Kasumi-1 (cell line): ENCODE data around the gene TOLLIP.
"Not testable (repeated sequence)": the region's sequence is repeated elsewhere in the genome, so short reads cannot be mapped to it uniquely, and the experiment has no call there.

Source experiments
- DNase-seq, 2 experiments: peaks; one replicate each; lab custom pipeline; 2025; lab: John Stamatoyannopoulos, UW

TOLLIP gene

DNA sequence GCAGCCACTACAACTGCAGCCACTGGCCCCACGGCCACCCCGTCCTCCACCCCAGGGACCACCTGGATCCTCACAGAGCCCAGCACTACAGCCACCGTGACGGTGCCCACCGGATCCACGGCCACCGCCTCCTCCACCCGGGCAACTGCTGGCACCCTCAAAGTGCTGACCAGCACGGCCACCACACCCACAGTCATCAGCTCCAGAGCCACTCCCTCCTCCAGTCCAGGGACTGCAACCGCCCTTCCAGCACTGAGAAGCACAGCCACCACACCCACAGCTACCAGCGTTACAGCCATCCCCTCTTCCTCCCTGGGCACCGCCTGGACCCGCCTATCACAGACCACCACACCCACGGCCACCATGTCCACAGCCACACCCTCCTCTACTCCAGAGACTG lies 63.1 kb downstream of the TOLLIP start:
- DNase-seq, result not testable (repeated sequence)

GRCh38 chr11:1245717-1246116 lies 63.7 kb downstream of the TOLLIP start:
- not testable (repeated sequence) for DNase-seq

DNA sequence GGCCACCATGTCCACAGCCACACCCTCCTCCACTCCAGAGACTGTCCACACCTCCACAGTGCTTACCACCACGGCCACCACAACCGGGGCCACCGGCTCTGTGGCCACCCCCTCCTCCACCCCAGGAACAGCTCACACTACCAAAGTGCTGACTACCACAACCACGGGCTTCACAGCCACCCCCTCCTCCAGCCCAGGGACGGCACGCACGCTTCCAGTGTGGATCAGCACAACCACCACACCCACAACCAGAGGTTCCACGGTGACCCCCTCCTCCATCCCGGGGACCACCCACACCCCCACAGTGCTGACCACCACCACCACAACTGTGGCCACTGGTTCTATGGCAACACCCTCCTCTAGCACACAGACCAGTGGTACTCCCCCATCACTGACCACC lies 64.9 kb downstream of the TOLLIP start:
- not testable (repeated sequence) for DNase-seq

DNA sequence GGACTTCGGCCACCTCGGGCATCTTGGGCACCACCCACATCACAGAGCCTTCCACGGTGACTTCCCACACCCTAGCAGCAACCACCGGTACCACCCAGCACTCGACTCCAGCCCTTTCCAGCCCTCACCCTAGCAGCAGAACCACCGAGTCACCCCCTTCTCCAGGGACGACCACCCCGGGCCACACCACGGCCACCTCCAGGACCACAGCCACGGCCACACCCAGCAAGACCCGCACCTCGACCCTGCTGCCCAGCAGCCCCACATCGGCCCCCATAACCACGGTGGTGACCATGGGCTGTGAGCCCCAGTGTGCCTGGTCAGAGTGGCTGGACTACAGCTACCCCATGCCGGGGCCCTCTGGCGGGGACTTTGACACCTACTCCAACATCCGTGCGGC lies 65.9 kb downstream of the TOLLIP start:
- DNase-seq, result not testable (repeated sequence)

- not testable (repeated sequence) for DNase-seq
Measured at GRCh38 chr11:1242751-1243150, 66.7 kb downstream of the TOLLIP start.

DNA sequence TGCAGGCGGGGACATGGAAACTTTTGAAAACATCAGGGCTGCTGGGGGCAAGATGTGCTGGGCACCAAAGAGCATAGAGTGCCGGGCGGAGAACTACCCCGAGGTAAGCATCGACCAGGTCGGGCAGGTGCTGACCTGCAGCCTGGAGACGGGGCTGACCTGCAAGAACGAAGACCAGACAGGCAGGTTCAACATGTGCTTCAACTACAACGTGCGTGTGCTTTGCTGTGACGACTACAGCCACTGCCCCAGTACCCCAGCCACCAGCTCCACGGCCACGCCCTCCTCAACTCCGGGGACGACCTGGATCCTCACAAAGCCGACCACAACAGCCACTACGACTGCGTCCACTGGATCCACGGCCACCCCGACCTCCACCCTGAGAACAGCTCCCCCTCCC lies 67.1 kb downstream of the TOLLIP start:
- DNase-seq, result no peak

GRCh38 chr11:1241706-1242105 lies 67.7 kb downstream of the TOLLIP start:
- DNase-seq, result no peak

DNA sequence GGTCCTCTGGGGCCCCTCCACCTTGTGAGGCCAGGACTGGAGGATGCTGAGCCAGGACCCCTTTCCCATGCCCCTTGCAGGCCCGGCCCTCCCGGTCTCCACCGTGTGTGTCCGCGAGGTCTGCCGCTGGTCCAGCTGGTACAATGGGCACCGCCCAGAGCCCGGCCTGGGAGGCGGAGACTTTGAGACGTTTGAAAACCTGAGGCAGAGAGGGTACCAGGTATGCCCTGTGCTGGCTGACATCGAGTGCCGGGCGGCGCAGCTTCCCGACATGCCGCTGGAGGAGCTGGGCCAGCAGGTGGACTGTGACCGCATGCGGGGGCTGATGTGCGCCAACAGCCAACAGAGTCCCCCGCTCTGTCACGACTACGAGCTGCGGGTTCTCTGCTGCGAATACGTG lies 68.7 kb downstream of the TOLLIP start:
- no peak for DNase-seq

DNA sequence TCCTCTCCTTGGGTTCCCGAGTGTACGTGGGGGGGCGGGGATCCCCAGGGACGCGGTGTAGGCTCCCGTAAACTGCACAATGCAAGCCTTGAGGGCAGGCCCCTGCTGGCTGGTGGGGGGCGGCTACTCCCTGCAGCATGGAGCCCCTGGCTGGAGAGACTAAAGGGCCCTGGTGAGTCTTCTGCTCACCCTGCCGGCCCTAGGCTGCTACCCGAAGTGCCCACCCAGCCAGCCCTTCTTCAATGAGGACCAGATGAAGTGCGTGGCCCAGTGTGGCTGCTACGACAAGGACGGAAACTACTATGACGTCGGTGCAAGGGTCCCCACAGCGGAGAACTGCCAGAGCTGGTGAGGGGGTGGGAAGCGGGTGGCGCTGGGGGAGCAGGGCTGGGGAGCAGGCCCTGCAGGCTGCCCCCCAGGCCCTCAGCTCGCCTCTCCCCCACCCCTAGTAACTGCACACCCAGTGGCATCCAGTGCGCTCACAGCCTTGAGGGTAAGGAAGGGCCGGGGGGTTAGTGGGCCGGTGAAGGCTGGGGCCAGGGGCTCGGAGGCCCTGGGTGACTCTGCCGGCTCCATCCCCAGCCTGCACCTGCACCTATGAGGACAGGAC lies 69.7 kb downstream of the TOLLIP start:
- DNase-seq, result no peak

DNA sequence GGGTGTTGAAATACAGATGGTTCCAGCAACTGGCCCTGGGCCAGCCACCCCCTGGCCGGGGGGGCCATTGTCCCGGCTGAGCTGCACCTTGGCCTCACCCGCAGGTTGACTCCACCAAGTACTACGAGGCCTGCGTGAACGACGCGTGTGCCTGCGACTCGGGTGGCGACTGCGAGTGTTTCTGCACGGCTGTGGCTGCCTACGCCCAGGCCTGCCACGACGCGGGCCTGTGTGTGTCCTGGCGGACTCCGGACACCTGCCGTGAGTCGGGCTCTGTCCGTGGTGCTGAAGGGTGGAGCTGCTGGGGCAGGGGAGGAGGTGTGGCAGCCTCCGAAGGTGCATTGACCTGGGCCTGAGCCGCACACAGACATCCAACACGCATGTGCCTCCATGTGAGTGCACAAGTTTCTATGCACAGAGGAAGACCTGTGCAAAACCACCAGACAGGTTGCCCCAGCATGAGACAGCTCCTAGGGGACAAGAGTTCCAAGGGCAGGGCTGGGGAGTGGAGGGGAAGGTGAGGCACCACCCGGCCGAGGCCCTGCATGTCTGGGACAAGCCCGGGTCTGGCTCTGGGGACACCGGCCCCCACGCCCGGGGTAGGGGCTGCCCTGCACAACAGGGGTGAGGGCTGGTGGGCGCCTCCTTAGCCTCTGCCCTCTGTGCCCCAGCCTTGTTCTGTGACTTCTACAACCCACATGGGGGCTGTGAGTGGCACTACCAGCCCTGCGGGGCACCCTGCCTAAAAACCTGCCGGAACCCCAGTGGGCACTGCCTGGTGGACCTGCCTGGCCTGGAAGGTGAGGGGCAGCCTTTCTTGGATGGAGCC lies 70.5 kb downstream of the TOLLIP start:
- DNase-seq, result no peak

- no peak for DNase-seq
Measured at GRCh38 chr11:1237851-1238250, 71.6 kb downstream of the TOLLIP start.

DNA sequence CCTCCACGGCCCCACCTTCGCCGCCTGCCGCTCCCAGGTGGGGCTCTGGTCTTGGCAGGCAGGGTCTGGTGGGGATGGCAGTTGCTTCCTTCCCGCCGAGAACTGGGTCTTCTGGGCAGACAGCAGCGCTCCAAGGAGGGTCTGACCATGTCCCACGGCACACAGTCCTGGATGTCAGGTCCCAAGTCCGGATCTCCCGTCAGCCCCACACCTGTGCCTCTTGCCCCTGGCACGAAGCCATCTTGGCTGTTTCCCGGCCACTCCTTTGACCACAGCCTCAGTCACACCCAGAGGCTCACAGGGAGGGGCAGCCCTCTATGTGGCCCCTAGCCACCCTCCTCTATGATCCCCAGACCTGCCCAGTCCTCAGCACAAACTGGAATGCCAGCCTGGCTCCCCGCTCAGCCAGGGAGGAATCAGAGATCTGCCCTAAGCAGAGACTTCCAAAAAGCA lies 72.3 kb downstream of the TOLLIP start:
- DNase-seq, result no peak

DNA sequence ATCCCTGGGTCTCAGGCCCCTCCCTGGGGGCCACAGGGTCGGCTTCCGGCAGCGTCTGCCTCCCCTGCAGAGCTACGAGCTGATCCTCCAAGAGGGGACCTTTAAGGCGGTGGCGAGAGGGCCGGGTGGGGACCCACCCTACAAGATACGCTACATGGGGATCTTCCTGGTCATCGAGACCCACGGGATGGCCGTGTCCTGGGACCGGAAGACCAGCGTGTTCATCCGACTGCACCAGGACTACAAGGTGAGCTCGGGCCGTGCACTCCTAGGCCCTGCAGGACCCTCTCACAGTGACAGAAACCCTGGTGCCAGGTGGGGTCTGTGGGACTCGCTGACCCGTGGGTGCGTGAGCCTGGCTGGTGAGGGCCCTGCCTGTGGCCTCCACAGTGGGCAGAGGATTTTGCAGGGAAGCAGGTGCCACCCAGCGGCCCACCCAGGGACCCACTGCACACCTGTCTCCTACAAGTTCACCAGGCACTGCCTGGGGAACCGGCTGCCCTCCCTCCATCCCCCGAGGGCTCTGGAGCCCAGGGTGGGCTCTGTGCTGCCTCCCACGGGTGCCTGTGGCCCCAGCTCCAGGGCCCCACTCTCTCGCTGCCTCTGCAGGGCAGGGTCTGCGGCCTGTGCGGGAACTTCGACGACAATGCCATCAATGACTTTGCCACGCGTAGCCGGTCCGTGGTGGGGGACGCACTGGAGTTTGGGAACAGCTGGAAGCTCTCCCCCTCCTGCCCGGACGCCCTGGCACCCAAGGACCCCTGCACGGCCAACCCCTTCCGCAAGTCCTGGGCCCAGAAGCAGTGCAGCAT lies 72.9 kb downstream of the TOLLIP start:
- DNase-seq, result no peak

DNA sequence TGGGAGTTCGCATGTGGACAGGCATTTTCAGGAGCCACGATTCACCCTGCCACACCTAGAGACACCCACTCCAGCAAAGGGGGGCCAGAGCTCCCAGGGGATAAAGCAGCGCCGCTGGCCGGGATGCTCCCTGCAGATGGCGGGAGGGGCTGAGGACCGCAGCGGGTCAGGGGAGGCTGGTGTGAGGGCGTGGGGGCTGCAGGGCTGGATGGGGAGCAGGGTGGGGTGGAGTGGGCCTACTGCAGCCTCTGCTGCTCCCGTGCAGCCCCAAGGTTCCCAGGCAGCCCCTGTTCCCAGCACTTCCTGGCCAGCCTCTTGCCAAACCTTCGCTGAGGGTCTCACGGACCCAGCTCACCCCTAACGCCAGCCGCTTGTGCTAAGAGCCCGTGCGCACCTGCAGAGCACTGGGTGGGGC lies 73.5 kb downstream of the TOLLIP start:
- no peak for DNase-seq

DNA sequence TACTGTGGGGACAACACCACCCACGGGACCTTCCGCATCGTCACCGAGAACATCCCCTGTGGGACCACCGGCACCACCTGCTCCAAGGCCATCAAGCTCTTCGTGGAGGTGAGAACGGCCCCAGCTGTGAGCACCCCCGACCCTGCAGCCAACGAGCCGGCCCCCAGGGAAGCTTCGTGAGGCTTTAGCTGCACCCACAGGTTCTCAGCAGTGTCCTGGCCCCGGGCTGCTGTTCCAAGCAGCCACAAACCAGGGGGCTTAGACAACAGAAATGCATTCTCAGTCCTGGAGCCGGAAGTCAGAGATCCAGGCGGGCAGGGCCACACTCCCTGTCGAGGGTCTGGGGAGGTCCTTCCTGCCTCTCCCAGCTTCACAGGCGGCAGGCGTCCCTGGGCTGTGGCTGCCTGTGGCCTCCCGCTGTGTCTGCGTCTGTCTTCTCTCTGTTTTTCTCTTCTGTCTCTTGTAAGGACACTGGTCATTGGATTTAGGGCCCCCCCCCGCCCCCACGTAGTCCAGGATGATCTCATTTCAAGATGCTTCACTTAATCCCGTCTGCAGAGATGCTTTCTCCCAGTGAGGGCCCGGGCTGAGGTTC lies 74.0 kb downstream of the TOLLIP start:
- no peak for DNase-seq

GRCh38 chr11:1234771-1235305 lies 74.6 kb downstream of the TOLLIP start:
- DNase-seq, result no peak

- no peak for DNase-seq
Measured at GRCh38 chr11:1234054-1234720, 75.2 kb downstream of the TOLLIP start.

GRCh38 chr11:1233351-1234053 lies 75.9 kb downstream of the TOLLIP start:
- no peak for DNase-seq

GRCh38 chr11:1232883-1233321 lies 76.5 kb downstream of the TOLLIP start:
- DNase-seq, result no peak

- no peak for DNase-seq
Measured at GRCh38 chr11:1232021-1232882, 77.2 kb downstream of the TOLLIP start.
